Gastroesophageal sphincter (tissue), 3 donors: ENCODE results near the gene PPP6R2.

Source experiments
- CTCF ChIP-seq, 4 experiments: fragments of 200-600 bp in 2 of 4; fragments of 450-650 bp in 2 of 4; sonication (generic) in 1 of 4; IDR thresholded peaks; one replicate each; pipeline ENCODE4 v1.5.1; 2017 to 2019; ENCODE audit warnings: antibody characterized with exemption in 4 of 4, mild to moderate bottlenecking in 2 of 4, moderate library complexity in 2 of 4
- EP300 ChIP-seq: sonication (generic); formaldehyde crosslinking; IDR thresholded peaks from one replicate; pipeline ENCODE4 v1.6.1; 2017; ENCODE audit warnings: antibody characterized with exemption, mild to moderate bottlenecking

DNA sequence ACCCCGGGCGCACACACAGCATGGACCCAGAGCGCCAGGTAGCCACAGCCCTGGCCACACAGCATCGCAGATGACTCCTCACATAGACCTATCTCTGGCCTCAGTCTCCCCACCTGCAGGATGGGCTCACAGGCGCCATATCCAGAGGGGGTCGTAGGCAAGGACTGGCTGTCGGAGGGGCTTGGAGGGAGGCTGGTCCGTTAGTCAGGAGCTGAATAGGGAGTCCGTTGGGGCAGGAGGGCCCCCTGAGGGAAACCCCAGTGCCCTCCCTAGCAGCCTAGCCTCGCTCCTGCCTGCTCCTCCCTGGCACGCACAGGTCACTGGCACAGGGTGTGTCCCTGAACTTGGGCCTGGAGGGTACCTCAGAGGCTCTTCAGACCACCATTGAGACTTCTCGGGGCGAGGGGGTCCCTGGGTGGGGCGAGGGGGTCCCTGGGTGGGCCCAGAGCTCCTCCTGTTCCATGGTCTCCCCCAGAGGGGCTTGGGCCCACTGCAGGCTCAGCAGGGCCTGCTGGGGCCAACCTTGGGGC, 37.7 kb upstream of the PPP6R2 start:
- TF ChIP-seq EP300: no peak
- TF ChIP-seq CTCF (IDR thresholded peaks at IDR 0.05): no peak
